Karpas-422 (cell line): Measurements from ENCODE around the gene SEPTIN6. TPM values are rescaled to one million over a fixed set of nuclear protein-coding genes. Genes with fewer than 3 reads are reported as not detected.

Experiments
- DNase-seq: peaks from one replicate; pipeline ENCODE4 v3.0.0-alpha.2; 2015
- H2AFZ ChIP-seq: fragments of 200-600 bp; sonication (generic); 2 replicates; pipeline ENCODE4 v1.6.1; 2014; ENCODE audit warnings: antibody characterized with exemption, low read length, mixed read lengths
- H3K27ac ChIP-seq: fragments of 200-600 bp; sonication (generic); 2 replicates; pipeline ENCODE4 v1.5.1; 2014; ENCODE audit warnings: mild to moderate bottlenecking, low read length, moderate library complexity
- H3K27me3 ChIP-seq: fragments of 200-600 bp; sonication (generic); 2 replicates; pipeline ENCODE4 v1.6.1; 2014; ENCODE audit warnings: low read length, mixed read lengths
- H3K36me3 ChIP-seq: fragments of 200-600 bp; sonication (generic); 2 replicates; pipeline ENCODE4 v1.6.1; 2014; ENCODE audit warnings: low read length, mixed read lengths; ENCODE audit not compliant: insufficient read depth
- H3K4me1 ChIP-seq: fragments of 200-600 bp; sonication (generic); 2 replicates; pipeline ENCODE4 v1.6.1; 2014; ENCODE audit warnings: mild to moderate bottlenecking, low read length, mixed read lengths
- H3K4me2 ChIP-seq: fragments of 200-600 bp; sonication (generic); 2 replicates; pipeline ENCODE4 v1.6.1; 2014; ENCODE audit warnings: low read length, low read depth, mild to moderate bottlenecking; ENCODE audit not compliant: poor library complexity, severe bottlenecking
- H3K4me3 ChIP-seq: fragments of 200-600 bp; sonication (generic); 2 replicates; pipeline ENCODE4 v1.5.1; 2014; ENCODE audit warnings: mild to moderate bottlenecking, antibody characterized with exemption, low read length, mixed read lengths
- H3K79me2 ChIP-seq: fragments of 200-600 bp; sonication (generic); 2 replicates; pipeline ENCODE4 v1.6.1; 2014; ENCODE audit warnings: mild to moderate bottlenecking, low read length, mixed read lengths
- H3K9ac ChIP-seq: fragments of 200-600 bp; sonication (generic); 2 replicates; pipeline ENCODE4 v1.6.0; 2014; ENCODE audit warnings: low read length
- H3K9me2 ChIP-seq: fragments of 200-600 bp; sonication (generic), shearing (Covaris generic); replicated peaks from 2 replicates; pipeline ENCODE4 v1.6.0; 2014; ENCODE audit warnings: mild to moderate bottlenecking, low read length, moderate library complexity; ENCODE audit not compliant: insufficient read depth
- H3K9me3 ChIP-seq: fragments of 300-700, 200-600 bp; sonication (generic); 2 replicates; pipeline ENCODE4 v1.6.1; 2014; ENCODE audit warnings: low read length, mixed read lengths
- H4K20me1 ChIP-seq: fragments of 200-600 bp; sonication (generic); 2 replicates; pipeline ENCODE4 v1.6.1; 2014; ENCODE audit warnings: mild to moderate bottlenecking, antibody characterized with exemption, low read length, low read depth; ENCODE audit not compliant: insufficient read depth
- total RNA-seq: library from RNA; depleted of rRNA; stranded (reverse); fragments of >200 nt; shearing (Covaris generic); gene quantifications from 2 replicates; pipeline ENCODE4 v1.2.3, GENCODE V29; 2014; ENCODE audit warnings: low replicate concordance

Gene SEPTIN6
- total RNA-seq, 1 experiment from 2014 or later = 20.2 TPM

DNA sequence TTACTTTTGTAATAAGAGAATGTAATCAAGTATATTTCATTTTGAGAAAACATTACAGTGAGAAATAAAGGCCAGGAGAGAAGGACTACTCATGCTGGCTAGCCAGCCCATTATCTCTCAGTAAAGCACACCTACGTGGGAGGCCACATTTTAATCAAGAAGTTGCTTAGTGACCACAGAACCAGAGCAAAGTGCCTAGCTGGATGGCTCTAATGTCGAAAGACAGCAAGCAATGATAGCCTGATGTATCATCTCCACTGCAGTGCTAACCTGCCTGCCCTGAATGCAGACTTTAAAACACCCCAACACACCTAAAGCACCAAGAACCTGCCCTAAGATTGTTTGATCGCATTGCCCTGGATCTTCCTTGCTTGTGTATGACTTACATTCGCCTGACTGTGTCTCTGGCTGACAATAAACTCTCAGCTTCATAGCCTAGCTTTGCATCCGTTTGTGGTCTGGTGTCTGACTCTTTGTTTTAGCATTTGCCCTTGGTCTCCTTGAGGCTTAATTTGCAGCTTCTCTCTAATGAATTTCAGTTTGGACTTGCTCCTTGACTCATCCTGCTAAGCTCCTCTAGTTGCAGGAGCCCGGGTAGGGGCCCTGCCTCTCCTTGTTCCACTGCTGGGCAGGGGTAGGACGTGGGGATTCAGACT is 34.1 kb upstream of the SEPTIN6 start:
- no peaks in the 10 kb centered on the region for H3K4me1 ChIP-seq
- H3K9ac ChIP-seq = no peak overlapping the region
- H4K20me1 ChIP-seq = no peaks in the 10 kb centered on the region
- H3K9me3 ChIP-seq = no peaks in the 10 kb centered on the region
- no peak overlapping the region for H3K4me2 ChIP-seq
- H3K36me3 ChIP-seq = no peaks in the 10 kb centered on the region
- no peaks in the 10 kb centered on the region for H3K27me3 ChIP-seq
- DNase-seq = peak; percentile 37
- no peaks in the 10 kb centered on the region for H3K9me2 ChIP-seq
- no peaks in the 10 kb centered on the region for H3K79me2 ChIP-seq
- H2AFZ ChIP-seq = no peak overlapping the region
- H3K27ac ChIP-seq = no peak overlapping the region
- no peak overlapping the region for H3K4me3 ChIP-seq

DNA sequence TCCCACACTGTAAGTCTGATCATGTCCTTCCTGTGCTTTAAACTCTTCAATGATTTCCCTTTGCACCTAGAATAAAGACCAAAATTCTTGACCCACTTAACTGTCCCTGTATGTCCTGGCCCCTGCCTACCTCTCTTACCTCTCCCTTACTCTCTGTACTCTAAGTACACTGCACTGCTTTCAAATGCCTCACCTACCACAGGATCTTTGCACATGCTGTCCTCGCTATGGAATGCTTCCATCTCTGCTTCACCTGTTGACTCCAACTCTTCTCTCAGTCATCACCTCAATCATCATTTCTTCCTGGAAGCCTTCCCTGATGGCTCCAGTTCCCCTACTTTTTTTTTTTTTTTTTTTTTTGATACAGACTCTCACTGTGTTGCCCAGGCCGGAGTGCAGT is 29.0 kb upstream of the SEPTIN6 start:
- no peaks in the 10 kb centered on the region for H4K20me1 ChIP-seq
- H3K9me2 ChIP-seq = no peaks in the 10 kb centered on the region
- no peak overlapping the region for H3K4me3 ChIP-seq
- no peaks in the 10 kb centered on the region for H3K4me1 ChIP-seq
- no peak overlapping the region for H3K4me2 ChIP-seq
- no peaks in the 10 kb centered on the region for H3K27me3 ChIP-seq
- H2AFZ ChIP-seq = no peak overlapping the region
- no peaks in the 10 kb centered on the region for H3K9me3 ChIP-seq
- no peaks in the 10 kb centered on the region for H3K36me3 ChIP-seq
- no peak overlapping the region for H3K9ac ChIP-seq
- H3K27ac ChIP-seq = no peak overlapping the region
- H3K79me2 ChIP-seq = no peaks in the 10 kb centered on the region
- no peak for DNase-seq

DNA sequence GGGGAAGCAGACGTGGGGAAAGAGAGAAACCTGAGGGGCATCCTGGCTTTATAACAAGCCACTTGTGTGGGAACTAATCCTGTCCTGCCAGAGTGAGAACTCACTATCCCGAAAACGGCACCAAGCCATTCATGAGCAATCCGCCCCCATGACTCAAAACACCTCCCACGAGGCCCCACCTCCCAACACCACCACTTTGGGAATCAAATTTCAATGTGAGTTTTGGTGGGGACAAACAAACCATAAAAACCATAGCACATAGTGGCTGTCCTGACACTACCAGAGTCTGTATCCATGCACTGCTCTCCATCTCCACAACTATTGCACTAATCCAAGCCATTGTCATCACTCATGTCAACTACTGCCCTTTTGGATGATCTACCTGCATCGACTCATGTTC is 28.5 kb upstream of the SEPTIN6 start:
- DNase-seq = no peak
- H3K4me1 ChIP-seq = no peaks in the 10 kb centered on the region
- H3K27ac ChIP-seq = no peak overlapping the region
- no peak overlapping the region for H3K9ac ChIP-seq
- H3K4me3 ChIP-seq = no peak overlapping the region
- H4K20me1 ChIP-seq = no peaks in the 10 kb centered on the region
- H3K27me3 ChIP-seq = no peaks in the 10 kb centered on the region
- no peaks in the 10 kb centered on the region for H3K9me3 ChIP-seq
- H3K9me2 ChIP-seq = no peaks in the 10 kb centered on the region
- no peaks in the 10 kb centered on the region for H3K79me2 ChIP-seq
- H2AFZ ChIP-seq = no peak overlapping the region
- no peak overlapping the region for H3K4me2 ChIP-seq
- H3K36me3 ChIP-seq = no peaks in the 10 kb centered on the region

DNA sequence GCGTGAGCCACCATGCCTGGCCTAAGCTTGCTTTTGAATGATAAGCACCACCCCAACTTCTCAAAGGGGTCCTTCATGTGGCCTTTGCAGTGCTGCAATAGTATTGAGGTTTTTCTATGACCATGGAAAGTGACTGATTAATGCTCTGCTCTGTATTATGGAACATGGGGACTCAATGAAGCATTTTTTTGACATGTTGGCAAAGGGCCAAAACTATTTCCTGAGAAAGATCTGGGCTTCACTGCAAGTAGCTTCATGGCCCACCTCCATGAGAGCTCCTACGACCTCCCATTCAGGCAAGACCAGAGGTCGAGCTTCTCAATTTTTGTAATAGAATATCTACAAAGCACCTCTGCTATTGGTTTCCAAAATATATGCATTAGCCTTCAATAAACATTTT is 16.7 kb upstream of the SEPTIN6 start:
- no peaks in the 10 kb centered on the region for H3K27me3 ChIP-seq
- no peaks in the 10 kb centered on the region for H3K9me2 ChIP-seq

DNA sequence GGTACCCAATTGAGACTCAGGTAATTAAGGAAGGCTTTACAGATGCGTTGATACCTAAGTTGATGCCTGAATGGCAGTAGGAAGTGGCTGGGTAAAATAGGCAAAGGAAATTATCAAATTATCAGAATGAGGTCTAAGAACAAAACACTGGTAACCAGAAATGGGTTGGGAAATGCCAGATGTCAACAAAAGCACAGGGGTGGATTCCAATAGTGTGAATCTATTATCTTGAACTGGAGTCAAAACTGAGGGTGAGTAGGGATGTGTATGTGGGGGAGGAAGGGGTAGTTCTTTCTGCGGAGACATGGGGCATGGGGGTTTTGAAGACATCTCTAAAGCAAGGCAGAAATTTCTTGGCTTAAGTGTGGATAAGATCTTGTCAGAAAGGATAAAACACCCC is 16.0 kb upstream of the SEPTIN6 start:
- no peak overlapping the region for H3K27ac ChIP-seq

More for the DNA sequence above, 16.7 kb upstream of the SEPTIN6 start:
- no peak overlapping the region for H3K9ac ChIP-seq
- no peak overlapping the region for H3K4me3 ChIP-seq
- no peaks in the 10 kb centered on the region for H3K9me3 ChIP-seq
- no peaks in the 10 kb centered on the region for H3K4me1 ChIP-seq
- no peak overlapping the region for H3K4me2 ChIP-seq
- no peak overlapping the region for H2AFZ ChIP-seq
- H3K36me3 ChIP-seq = no peaks in the 10 kb centered on the region
- H4K20me1 ChIP-seq = no peaks in the 10 kb centered on the region
- no peak overlapping the region for H3K27ac ChIP-seq
- no peak for DNase-seq
- no peaks in the 10 kb centered on the region for H3K79me2 ChIP-seq

DNA sequence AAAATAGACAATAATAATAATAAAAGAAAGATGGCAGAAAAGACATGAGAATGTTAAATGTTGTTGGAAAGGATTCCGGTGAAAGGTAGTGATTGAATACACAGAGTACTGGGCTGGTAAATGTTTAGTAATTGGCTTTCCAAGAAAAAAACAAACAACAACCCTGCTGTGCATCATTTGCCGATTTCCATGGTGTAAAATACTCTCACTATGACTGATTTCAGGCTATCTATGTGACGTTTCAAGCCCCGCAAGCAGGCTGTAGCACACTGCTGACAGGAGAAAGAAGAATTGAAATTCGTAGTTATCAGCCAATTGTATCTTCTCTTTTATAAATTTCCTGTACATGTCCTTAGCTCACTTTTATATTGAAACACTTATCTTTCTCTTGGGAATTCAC is 13.6 kb upstream of the SEPTIN6 start:
- no peaks in the 10 kb centered on the region for H3K4me1 ChIP-seq
- DNase-seq = no peak

More for the DNA sequence above, 16.0 kb upstream of the SEPTIN6 start:
- H3K4me1 ChIP-seq = no peaks in the 10 kb centered on the region
- no peaks in the 10 kb centered on the region for H3K36me3 ChIP-seq
- no peak overlapping the region for H3K4me3 ChIP-seq
- no peak for DNase-seq
- H3K9me3 ChIP-seq = no peaks in the 10 kb centered on the region
- H3K9me2 ChIP-seq = no peaks in the 10 kb centered on the region
- no peak overlapping the region for H3K9ac ChIP-seq
- H3K27me3 ChIP-seq = no peaks in the 10 kb centered on the region
- H3K4me2 ChIP-seq = no peak overlapping the region
- H2AFZ ChIP-seq = no peak overlapping the region
- no peaks in the 10 kb centered on the region for H4K20me1 ChIP-seq
- no peaks in the 10 kb centered on the region for H3K79me2 ChIP-seq

DNA sequence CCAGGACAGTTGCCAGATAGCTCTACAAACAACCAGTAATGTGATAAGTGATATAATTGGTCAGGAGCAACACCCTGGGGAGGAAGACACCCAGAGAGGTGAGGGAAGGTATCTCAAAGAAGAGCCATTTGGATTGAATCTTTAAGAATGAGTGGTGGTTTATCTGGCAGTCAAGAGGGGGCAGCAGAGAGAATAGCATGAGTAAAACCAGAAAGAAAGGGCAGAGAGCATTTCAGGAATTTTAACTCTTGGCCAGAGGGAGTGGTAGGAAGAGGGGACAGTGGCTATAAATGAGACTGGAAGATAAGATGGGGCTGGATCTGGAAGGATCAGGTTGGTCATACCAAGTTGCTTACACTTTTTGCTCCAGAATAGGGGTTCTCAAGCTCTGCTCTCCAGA is 5.9 kb upstream of the SEPTIN6 start:
- peaks cover 32% of the 10 kb centered on the region for H3K4me1 ChIP-seq
- no peaks in the 10 kb centered on the region for H3K79me2 ChIP-seq
- H3K27ac ChIP-seq = no peak overlapping the region
- H3K4me3 ChIP-seq = no peak overlapping the region
- H3K9ac ChIP-seq = no peak overlapping the region
- H3K9me3 ChIP-seq = no peaks in the 10 kb centered on the region
- no peaks in the 10 kb centered on the region for H4K20me1 ChIP-seq
- H3K27me3 ChIP-seq = peaks cover 3% of the 10 kb centered on the region; the same call in 1 of the 2 replicates
- no peaks in the 10 kb centered on the region for H3K36me3 ChIP-seq
- H3K9me2 ChIP-seq = no peaks in the 10 kb centered on the region
- H3K4me2 ChIP-seq = no peak overlapping the region
- peak; percentile 73 for DNase-seq
- H2AFZ ChIP-seq = no peak overlapping the region

More for the DNA sequence above, 13.6 kb upstream of the SEPTIN6 start:
- Histone ChIP-seq H3K27ac (no peak overlapping the region), H3K4me3 (no peak overlapping the region), H2AFZ (no peak overlapping the region), H3K9ac (no peak overlapping the region), H3K4me2 (no peak overlapping the region), H3K36me3 (no peaks in the 10 kb centered on the region), H3K79me2 (no peaks in the 10 kb centered on the region), H3K9me3 (no peaks in the 10 kb centered on the region), H3K9me2 (no peaks in the 10 kb centered on the region), H3K27me3 (no peaks in the 10 kb centered on the region), H4K20me1 (no peaks in the 10 kb centered on the region)

DNA sequence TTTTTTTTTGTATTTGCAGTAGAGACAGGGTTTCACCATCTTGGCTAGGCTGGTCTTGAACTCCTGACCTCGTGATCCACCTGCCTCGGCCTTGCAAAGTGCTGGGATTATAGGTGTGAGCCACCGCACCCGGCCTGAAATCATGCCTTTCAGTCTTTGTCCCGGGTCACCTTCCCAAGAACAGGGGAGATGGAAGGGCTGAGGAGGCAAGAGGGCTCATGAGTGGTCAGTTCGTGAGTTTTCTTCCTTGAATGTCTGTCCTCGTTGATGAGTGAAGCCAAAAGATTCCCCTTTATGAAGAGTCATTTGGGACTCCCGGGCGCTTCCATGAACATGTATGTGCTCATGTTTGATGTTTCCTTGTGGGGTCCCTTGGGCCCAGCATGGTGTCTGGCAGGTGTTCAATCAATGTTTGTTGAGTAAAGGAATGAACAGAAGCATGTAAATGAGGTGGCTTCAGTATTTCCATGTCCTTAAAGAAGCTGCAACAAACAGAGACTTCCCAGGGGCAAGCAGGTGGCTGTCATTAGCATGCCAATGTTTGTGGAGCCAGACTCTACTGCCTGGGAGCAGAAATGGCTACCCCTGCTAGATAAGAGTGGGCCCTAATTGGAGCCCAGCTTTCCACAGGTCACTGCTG is 3.4 kb upstream of the SEPTIN6 start:
- Histone ChIP-seq H3K79me2 (no peaks in the 10 kb centered on the region), H3K9me2 (no peaks in the 10 kb centered on the region), H3K9me3 (no peaks in the 10 kb centered on the region), H2AFZ (no peak overlapping the region), H4K20me1 (no peaks in the 10 kb centered on the region), H3K4me1 (peaks cover 46% of the 10 kb centered on the region), H3K4me3 (no peak overlapping the region), H3K9ac (no peak overlapping the region), H3K4me2 (peak overlapping the region; percentile 74), H3K27me3 (peaks cover 3% of the 10 kb centered on the region; the same call in 1 of the 2 replicates), H3K27ac (no peak overlapping the region), H3K36me3 (no peaks in the 10 kb centered on the region)
- DNase-seq = peak; percentile 49
